Measurements from ENCODE around the gene NVL.

The NVL gene

DNA sequence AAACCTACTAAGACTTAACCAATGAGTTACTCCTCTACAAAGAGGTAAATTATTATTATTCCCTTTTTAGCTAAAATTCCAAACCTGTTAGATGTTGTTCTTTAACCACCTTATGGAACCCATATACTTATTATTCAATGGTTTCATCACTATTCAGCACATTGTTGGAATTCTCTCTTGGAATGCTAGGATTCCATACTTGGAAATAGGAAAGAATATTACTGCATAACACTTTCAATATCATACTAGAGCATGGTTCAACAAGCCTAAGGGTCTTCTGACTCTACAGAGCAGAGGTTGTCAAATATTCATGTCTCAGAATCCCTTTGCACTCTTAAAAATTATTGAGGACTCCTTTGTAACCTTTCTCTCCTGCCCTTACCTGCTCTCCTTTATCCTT lies 77.5 kb downstream of the NVL start:
- peaks cover 18% of the 10 kb centered on the region for H3K36me3 Mint-ChIP-seq (ENCODE audit: low read depth)
- H3K27me3 Mint-ChIP-seq (ENCODE audit: low read depth), result no peaks in the 10 kb centered on the region
- H3K4me1 Mint-ChIP-seq (ENCODE audit: low read depth), result peaks cover 2% of the 10 kb centered on the region
- no peak overlapping the region for H3K27ac Mint-ChIP-seq
- H3K9me3 Mint-ChIP-seq, result no peaks in the 10 kb centered on the region
- no peak overlapping the region for H3K4me3 Mint-ChIP-seq

DNA sequence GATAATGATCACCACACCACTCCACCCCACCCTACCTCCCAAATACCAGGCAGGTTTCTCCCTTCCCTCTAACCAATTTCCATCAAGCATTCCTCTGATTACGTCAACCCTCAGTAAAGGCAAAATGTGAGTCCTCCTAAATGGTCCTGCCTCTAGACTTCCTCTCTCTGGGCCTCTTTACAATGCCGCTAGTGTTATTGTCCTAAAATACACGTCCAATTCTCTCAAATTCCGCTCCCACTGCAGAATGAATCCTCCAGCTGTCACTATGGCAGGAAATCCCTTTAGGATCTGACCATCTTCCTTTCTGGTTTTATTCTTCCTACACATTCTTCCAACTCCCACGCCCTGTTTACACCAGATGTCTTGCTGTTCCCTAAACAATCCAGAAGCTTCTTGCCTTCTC lies 78.2 kb downstream of the NVL start:
- Mint-ChIP-seq H3K36me3 (ENCODE audit: low read depth) (peaks cover 16% of the 10 kb centered on the region), H3K4me1 (ENCODE audit: low read depth) (peaks cover 2% of the 10 kb centered on the region), H3K9me3 (no peaks in the 10 kb centered on the region), H3K27ac (no peak overlapping the region), H3K4me3 (no peak overlapping the region), H3K27me3 (ENCODE audit: low read depth) (no peaks in the 10 kb centered on the region)

DNA sequence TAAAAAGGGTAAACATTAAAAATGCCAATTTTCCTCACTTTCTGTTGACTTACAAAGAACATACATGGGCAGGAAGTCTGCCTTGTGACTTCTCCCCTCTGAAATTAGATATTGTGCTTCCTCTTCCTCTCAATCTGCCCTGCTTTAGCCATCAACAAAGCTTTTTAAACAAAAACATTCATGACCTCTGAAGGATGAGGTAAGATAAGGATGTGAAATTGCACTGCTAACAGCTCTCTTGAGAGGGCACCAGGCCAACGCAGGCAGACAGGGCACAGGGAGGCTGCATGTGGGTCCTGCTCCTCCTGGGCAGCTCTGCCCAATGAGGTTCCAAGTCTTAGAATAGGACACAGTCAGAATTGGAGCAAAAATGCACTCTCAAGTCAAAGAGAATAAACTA lies 84.8 kb downstream of the NVL start:
- Mint-ChIP-seq H3K4me1 (ENCODE audit: low read depth) (peaks cover 11% of the 10 kb centered on the region), H3K9me3 (no peaks in the 10 kb centered on the region), H3K27me3 (ENCODE audit: low read depth) (no peaks in the 10 kb centered on the region), H3K36me3 (ENCODE audit: low read depth) (peaks cover 21% of the 10 kb centered on the region), H3K27ac (peak overlapping the region; percentile 95), H3K4me3 (peak overlapping the region; percentile 12)

DNA sequence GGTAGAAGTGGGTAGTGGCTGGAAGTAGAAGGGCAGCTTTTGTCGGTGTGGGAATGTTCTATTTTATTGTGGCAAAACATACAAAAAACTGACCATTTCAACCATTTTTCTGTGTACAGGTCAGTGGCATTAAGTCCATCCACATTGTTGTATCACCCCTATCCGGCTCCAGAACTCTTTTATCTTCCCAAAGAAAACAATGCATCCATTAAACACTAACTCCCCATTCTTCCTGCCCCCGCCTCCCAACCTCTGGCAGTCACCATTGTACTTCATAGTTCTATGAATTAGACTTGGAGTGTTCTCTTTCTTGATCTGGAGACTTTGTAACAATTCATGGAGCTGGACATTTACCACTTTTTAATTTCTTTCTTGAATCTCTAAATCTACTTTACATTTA lies 91.2 kb downstream of the NVL start:
- H3K36me3 Mint-ChIP-seq (ENCODE audit: low read depth), result peaks cover 17% of the 10 kb centered on the region
- H3K4me3 Mint-ChIP-seq, result no peak overlapping the region
- H3K27me3 Mint-ChIP-seq (ENCODE audit: low read depth), result no peaks in the 10 kb centered on the region
- no peak overlapping the region for H3K27ac Mint-ChIP-seq
- peaks cover 3% of the 10 kb centered on the region for H3K4me1 Mint-ChIP-seq (ENCODE audit: low read depth)
- H3K9me3 Mint-ChIP-seq, result no peaks in the 10 kb centered on the region

DNA sequence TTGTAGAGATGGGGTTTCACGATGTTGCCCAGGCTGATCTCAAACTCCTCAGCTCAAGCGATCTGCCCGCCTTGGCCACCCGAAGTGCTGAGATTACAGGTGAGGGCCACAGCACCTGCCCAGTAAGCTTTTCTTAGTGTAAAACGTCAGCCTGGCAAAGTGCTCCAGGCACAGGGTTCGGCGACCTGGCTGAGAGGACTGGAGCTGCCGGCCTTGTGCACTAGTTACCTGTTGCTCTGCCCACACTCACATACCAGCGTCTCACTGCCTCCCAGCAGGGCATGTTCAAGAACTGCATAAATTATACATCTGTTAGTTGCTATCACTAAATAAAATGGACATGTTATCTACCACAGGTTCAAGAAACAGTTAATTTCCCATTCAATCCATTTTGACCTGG lies 91.8 kb downstream of the NVL start:
- H3K27me3 Mint-ChIP-seq (ENCODE audit: low read depth), result no peaks in the 10 kb centered on the region
- no peaks in the 10 kb centered on the region for H3K9me3 Mint-ChIP-seq
- peaks cover 3% of the 10 kb centered on the region for H3K4me1 Mint-ChIP-seq (ENCODE audit: low read depth)
- H3K4me3 Mint-ChIP-seq, result no peak overlapping the region
- H3K27ac Mint-ChIP-seq, result no peak overlapping the region
- H3K36me3 Mint-ChIP-seq (ENCODE audit: low read depth), result peaks cover 17% of the 10 kb centered on the region

DNA sequence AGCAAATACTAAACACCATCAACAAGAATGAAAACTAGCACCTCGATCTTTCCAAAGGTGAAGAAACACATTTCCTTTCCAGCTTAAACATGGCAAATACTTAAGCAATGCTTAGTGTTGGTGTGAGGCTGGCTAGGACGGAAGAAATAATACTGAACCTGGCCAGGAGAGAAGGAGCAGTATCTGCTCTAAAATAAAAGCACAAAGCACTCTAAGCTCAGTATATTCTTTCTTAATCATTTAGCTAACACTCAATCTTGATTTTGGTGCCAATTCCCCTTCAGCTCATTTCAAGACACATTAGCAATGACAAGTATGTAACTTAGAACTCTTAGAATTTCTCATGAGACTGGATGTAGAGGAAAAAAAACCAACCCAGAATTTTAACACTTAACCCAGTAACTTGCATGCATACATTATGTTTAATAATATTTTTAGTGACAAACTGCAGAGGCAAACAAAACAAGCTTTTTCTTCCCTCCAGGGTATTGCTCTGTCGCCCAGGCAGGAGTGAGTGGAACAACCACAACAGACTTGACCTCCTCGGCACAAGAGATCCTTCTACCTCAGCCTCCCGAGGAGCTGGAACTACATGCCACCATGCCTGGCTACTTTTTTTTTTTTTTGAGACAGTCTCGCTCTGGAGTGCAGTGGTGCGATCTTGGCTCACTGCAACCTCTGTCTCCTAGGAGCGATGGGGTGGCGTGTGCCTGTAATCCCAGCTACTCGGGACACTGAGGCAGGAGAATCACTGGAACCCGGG lies 92.7 kb downstream of the NVL start:
- Mint-ChIP-seq H3K4me1 (ENCODE audit: low read depth) (peaks cover 3% of the 10 kb centered on the region), H3K36me3 (ENCODE audit: low read depth) (peaks cover 21% of the 10 kb centered on the region), H3K9me3 (no peaks in the 10 kb centered on the region), H3K27ac (no peak overlapping the region), H3K27me3 (ENCODE audit: low read depth) (no peaks in the 10 kb centered on the region), H3K4me3 (no peak overlapping the region)

DNA sequence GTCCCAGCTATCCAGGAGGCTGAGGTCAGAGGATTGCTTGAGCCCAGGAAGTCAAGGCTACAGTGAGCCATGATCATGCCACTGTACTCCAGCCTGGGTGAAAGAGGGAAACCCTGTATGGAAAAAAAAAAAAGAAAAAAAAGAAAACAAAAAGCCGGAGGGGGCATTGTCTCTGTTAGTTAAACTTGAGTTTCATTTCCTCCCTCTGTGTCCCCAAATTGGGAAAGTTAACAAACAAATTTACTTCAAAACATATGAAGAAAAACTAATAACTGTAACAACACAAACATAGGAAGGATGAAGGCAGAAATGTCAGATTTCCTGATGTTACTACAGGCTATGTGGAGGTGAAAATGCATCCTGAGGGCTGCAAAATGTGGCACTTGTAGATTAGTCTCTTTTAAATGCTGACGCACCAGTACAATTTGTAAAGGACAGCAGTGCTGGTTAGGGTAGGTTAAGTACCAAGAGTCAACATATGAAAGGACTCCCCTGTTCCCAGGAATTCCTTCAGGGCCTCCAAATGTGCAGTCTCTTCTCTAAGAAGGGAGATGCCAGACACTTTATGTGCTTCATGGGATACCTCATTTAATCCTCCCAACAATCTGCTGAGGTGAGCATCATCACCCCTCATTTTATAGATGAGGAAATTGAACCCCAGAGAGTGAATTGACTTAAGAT lies 94.0 kb downstream of the NVL start:
- Mint-ChIP-seq H3K4me3 (no peak overlapping the region), H3K27me3 (ENCODE audit: low read depth) (no peaks in the 10 kb centered on the region), H3K4me1 (ENCODE audit: low read depth) (peaks cover 1% of the 10 kb centered on the region), H3K9me3 (no peaks in the 10 kb centered on the region), H3K27ac (no peak overlapping the region), H3K36me3 (ENCODE audit: low read depth) (peaks cover 22% of the 10 kb centered on the region)

DNA sequence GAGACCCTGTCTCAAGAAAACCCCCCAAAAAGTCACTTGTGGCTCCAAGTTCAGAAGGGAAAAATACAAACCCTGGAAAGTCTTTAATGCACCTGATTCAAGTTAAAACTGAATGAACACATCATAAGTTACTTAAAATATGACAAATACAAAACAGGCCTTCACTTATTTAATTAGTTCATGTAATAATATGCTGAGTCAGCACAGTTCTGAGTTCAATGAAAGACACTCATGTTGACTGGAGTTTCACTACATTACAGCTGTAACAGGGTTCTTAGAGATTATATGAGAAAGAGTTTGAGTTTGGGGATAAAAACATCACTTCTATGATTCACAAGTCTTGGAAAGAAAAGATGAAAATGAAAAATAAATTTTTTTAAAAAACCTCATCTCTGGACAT lies 96.0 kb downstream of the NVL start:
- Mint-ChIP-seq H3K36me3 (ENCODE audit: low read depth) (peaks cover 23% of the 10 kb centered on the region), H3K27me3 (ENCODE audit: low read depth) (no peaks in the 10 kb centered on the region), H3K27ac (no peak overlapping the region), H3K4me1 (ENCODE audit: low read depth) (peaks cover 1% of the 10 kb centered on the region), H3K4me3 (no peak overlapping the region), H3K9me3 (no peaks in the 10 kb centered on the region)

DNA sequence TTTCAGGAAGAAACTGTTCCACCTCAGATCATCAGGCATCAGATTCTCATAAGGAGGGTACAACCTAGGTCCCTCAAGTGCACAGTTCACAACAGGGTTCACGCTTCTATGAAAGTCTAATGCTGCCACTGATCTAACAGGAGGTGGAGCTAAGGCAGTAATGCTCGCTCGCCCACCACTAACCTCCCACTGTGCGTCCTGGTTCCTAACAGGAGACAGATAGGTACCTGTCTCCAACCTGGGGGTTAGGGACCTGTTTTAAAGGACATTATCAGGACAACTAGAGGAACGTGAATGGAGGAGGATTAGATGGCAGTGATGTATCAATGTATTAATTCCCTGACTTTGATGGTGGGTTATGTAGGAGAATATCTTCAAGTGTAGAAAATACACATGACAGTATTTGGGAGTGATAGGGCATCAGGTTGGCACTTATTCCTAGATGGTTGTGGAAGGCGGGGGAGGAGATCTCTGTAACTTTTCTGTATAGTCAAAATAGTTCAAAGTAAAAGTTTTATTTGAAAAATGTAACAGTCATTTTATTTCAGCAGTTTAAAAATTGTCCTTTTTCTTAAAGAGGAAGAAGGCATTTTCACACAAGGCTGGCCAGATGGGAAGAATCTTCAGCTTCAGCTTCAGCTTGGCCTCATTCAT lies 103.0 kb downstream of the NVL start:
- H3K4me1 Mint-ChIP-seq (ENCODE audit: low read depth), result no peaks in the 10 kb centered on the region
- no peak overlapping the region for H3K4me3 Mint-ChIP-seq
- H3K27ac Mint-ChIP-seq, result no peak overlapping the region
- H3K36me3 Mint-ChIP-seq (ENCODE audit: low read depth), result peaks cover 18% of the 10 kb centered on the region
- H3K9me3 Mint-ChIP-seq, result no peaks in the 10 kb centered on the region
- no peaks in the 10 kb centered on the region for H3K27me3 Mint-ChIP-seq (ENCODE audit: low read depth)

DNA sequence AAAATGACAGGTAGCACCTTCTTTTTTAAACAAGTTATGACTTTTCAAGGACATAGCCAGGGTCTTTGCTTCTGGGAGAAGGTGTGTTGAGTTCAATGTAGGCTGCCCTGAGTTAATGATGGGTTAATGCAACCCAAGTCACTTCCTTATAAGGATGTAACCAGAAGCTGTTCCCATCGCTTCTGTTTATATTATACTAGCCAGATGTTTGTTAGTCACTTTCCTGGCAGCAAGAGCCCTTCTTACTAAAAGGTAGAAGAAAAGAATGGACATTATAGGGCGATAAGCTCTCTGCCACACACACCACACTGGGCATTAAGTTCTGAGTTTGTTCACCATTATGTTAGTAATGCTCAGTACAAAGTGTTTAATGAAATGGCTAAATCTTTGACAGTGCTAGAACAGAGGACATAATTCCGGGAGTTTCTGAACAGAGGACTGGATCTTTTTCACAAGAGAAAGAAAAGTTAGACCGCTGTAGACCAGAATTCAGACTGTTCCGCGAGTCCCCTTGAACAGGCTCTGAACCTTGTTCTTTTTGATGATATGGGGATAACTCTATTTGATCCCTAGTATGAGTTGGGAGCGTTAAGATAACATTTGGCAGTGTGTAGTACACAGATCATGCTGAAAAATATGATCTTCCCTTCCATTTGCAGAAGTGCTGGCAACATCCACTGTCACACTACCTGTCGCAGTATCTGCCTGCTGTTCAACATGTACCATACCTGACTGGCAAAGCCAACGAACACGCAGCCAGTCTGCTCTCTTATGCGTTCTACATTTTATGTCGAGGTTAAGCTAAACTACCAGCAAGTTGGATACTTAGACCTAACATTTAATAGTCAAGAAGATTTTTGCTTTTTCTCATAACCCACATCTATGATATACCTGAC lies 105.9 kb downstream of the NVL start:
- Mint-ChIP-seq H3K9me3 (no peaks in the 10 kb centered on the region), H3K4me1 (ENCODE audit: low read depth) (no peaks in the 10 kb centered on the region), H3K4me3 (no peak overlapping the region), H3K36me3 (ENCODE audit: low read depth) (peaks cover 12% of the 10 kb centered on the region), H3K27ac (no peak overlapping the region), H3K27me3 (ENCODE audit: low read depth) (peaks cover 6% of the 10 kb centered on the region)

DNA sequence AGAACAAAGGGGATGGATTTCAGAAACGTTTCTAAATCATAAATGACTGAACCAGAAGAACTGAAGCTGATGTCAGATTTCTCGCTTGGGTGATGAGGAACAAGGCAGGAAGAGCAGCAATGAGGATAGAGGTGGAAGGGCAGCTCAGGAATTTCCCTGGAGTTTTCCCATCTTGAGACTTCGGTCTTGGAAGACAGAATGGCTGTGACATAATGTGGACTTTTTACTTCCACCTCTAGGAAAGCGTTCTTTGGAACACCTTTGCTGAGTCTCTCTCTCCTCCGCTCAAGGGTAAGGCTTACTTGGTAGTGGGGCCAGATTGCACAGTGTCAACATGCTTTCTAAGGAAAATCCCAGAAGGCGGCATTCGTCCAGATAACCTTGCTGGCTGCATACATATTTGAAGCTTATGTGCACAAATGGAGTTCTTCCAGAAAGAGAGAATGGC lies 110.3 kb downstream of the NVL start:
- no peaks in the 10 kb centered on the region for H3K4me1 Mint-ChIP-seq (ENCODE audit: low read depth)
- H3K4me3 Mint-ChIP-seq, result no peak overlapping the region
- H3K9me3 Mint-ChIP-seq, result no peaks in the 10 kb centered on the region
- H3K27ac Mint-ChIP-seq, result no peak overlapping the region
- H3K36me3 Mint-ChIP-seq (ENCODE audit: low read depth), result no peaks in the 10 kb centered on the region
- H3K27me3 Mint-ChIP-seq (ENCODE audit: low read depth), result peaks cover 8% of the 10 kb centered on the region

DNA sequence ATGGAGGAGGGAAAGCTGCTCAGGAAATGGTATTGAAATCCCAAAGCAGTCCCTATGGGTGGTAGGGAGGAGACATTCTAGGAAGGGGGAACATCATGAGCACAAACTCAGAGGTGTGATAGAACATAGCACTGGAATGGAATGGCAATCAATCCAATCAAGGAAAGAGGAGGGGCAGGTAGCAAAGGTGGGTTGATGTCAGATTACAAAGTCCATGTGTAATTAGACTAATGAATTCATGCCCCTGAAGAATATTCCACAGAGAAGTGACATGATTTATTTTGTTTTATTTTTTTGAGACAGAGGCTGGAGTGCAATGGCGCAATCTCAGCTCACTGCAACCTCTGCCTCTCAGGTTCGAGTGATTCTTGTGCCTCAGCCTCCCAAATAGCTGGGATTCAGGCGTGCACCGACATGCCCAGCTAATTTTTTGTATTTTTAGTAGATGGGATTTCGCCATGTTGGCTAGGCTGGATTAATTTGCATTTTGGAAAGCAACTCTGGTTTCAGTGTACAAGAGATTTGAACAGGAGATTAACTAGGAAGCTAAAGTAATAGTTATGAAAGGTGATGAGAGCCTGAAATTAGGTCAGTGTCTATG lies 110.9 kb downstream of the NVL start:
- no peaks in the 10 kb centered on the region for H3K36me3 Mint-ChIP-seq (ENCODE audit: low read depth)
- H3K4me1 Mint-ChIP-seq (ENCODE audit: low read depth), result no peaks in the 10 kb centered on the region
- H3K9me3 Mint-ChIP-seq, result no peaks in the 10 kb centered on the region
- H3K27ac Mint-ChIP-seq, result no peak overlapping the region
- no peak overlapping the region for H3K4me3 Mint-ChIP-seq
- peaks cover 8% of the 10 kb centered on the region for H3K27me3 Mint-ChIP-seq (ENCODE audit: low read depth)

DNA sequence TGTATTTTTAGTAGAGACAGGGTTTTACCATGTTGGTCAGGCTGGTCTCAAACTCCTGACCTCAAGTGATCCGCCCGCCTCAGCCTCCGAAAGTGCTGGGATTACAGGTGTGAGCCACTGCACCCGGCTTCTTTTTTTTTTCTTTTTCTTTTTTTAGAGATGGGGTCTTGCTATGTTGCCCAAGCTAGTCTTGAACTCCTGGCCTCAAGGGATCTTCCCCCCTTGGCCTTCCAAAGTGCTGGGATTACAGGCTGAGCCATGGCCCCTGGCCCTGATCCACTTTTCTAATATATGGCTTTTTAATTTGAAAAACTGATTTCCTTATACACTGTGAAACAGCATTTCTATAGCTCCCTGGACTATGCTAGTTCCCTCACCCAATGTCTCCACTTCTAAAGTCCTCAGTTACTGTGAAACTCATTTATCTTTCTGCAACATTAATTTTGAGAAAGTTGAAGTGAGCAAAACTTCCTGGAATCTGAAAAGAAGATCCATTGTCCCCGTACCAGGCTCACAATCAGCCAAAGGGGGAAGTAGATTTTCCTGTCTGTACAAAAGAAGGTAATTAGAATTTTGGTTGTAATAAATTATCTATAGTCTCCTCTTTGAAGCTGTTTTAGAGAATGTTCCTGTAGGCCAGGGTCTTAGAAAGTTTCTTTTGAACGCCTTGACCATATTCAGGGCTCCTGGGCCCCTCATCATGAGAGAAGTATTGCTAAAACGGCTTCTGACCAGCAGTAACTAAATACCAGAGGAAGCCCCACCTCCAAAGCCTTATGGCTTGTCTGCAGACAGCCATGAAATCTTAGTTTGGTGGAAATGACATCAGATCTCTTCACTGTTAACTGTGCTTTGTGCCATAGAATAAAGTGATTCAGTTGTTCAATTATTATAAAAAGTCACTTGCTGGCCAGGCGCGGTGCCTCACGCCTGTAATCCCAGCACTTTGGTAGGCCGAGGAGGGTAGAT lies 112.0 kb downstream of the NVL start:
- no peaks in the 10 kb centered on the region for H3K9me3 Mint-ChIP-seq
- no peak overlapping the region for H3K27ac Mint-ChIP-seq
- H3K27me3 Mint-ChIP-seq (ENCODE audit: low read depth), result peaks cover 8% of the 10 kb centered on the region
- no peaks in the 10 kb centered on the region for H3K36me3 Mint-ChIP-seq (ENCODE audit: low read depth)
- H3K4me3 Mint-ChIP-seq, result no peak overlapping the region
- H3K4me1 Mint-ChIP-seq (ENCODE audit: low read depth), result no peaks in the 10 kb centered on the region

Data from T-helper 1 cell treated with Interleukin-12 subunit alpha and Interleukin-12 subunit beta and Interleukin-4 antibody, amounts not matched to agents 30 μg/mL and 1 μg/mL, for 36 hours (primary cell).